ENCODE data around the gene PRR35. TPM values are rescaled to one million over a fixed set of nuclear protein-coding genes. Genes with fewer than 3 reads are reported as not detected.

PRR35 gene
- total RNA-seq, 1 donor from 2014 or later: 0.12 TPM

DNA sequence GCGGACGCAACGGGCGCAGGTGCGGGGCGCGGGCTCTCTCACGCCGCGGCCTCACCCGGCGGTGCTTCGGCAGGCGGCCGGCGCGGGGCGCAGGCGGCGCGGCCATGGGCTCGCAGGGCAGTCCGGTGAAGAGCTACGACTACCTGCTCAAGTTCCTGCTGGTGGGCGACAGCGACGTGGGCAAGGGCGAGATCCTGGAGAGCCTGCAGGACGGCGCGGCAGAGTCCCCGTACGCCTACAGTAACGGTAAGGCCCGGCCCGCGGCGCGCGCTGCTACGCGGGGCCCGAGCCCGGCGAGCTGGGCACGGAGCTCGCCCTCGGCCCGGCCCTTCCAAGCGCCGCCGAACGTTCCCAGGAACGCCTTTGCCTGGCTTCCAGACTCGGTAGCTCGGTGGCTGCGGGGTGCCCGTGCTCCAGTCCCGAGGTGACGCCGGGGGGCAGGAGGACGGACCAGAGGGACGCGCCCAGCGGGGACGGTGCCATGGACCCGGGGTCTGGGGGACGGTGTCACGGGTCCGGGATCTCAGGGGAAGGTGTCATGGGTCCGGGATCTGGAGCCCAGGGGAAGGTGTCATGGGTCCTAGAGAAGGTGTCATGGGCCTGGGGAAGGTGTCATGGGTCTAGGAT is 30.1 kb downstream of the PRR35 start:
- no peak for DNase-seq (ENCODE audit: extremely low spot score, unreplicated experiment)

DNA sequence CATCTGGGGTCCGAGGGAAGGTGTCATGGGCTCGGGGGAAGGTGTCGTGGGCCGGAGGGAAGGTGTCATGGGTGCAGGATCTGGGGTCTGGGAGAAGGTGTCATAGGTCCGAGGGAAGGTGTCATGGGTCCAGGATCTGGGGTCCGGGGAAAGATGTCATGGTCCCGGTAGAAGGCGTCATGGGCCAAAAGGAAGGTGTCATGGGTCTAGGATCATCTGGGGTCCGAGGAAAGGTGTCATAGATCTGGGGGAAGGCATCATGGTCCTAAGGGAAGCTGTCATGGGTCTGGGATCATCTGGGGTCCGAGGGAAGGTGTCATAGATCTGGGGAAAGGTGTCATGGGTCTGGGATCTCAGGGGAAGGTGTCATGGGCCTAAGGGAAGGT is 30.6 kb downstream of the PRR35 start:
- DNase-seq (ENCODE audit: extremely low spot score, unreplicated experiment): no peak
- H3K27me3 Mint-ChIP-seq: no peaks in the 10 kb centered on the region
- H3K27ac Mint-ChIP-seq: peak overlapping the region; percentile 79
- no peaks in the 10 kb centered on the region for H3K9me3 Mint-ChIP-seq
- H3K4me1 Mint-ChIP-seq (ENCODE audit: unreplicated experiment): peaks cover 31% of the 10 kb centered on the region
- TF ChIP-seq, protein P1, sequence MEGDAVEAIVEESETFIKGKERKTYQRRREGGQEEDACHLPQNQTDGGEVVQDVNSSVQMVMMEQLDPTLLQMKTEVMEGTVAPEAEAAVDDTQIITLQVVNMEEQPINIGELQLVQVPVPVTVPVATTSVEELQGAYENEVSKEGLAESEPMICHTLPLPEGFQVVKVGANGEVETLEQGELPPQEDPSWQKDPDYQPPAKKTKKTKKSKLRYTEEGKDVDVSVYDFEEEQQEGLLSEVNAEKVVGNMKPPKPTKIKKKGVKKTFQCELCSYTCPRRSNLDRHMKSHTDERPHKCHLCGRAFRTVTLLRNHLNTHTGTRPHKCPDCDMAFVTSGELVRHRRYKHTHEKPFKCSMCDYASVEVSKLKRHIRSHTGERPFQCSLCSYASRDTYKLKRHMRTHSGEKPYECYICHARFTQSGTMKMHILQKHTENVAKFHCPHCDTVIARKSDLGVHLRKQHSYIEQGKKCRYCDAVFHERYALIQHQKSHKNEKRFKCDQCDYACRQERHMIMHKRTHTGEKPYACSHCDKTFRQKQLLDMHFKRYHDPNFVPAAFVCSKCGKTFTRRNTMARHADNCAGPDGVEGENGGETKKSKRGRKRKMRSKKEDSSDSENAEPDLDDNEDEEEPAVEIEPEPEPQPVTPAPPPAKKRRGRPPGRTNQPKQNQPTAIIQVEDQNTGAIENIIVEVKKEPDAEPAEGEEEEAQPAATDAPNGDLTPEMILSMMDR (conservative IDR thresholded peaks at IDR 0.05): no peak
- peak overlapping the region; percentile 91 for H3K4me3 Mint-ChIP-seq
- peaks cover 4% of the 10 kb centered on the region for H3K36me3 Mint-ChIP-seq

More for the DNA sequence above, 30.1 kb downstream of the PRR35 start:
- H3K36me3 Mint-ChIP-seq: peaks cover 4% of the 10 kb centered on the region
- H3K9me3 Mint-ChIP-seq: no peaks in the 10 kb centered on the region
- peak overlapping the region; percentile 91 for H3K4me3 Mint-ChIP-seq
- H3K27me3 Mint-ChIP-seq: no peaks in the 10 kb centered on the region
- H3K4me1 Mint-ChIP-seq (ENCODE audit: unreplicated experiment): peaks cover 36% of the 10 kb centered on the region
- H3K27ac Mint-ChIP-seq: peak overlapping the region; percentile 79
- TF ChIP-seq, protein P1 (conservative IDR thresholded peaks at IDR 0.05): no peak

DNA sequence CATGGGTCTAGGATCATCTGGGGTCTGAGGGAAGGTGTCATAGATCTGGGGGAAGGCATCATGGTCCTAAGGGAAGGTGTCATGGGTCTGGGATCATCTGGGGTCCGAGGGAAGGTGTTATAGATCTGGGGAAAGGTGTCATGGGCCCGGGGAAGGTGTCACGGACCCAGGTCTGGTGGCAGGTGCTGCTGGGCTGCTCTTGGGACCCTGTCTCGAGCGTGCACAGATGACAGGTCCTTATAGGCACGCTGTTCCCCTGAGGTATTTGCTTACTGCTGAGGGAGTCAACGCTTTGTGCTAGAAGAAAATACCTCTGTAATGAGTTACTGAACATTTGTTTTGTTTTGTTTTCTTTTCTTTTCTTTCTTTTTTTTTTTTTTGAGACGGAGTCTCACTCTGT is 31.0 kb downstream of the PRR35 start:
- no peaks in the 10 kb centered on the region for H3K9me3 Mint-ChIP-seq
- H3K27ac Mint-ChIP-seq: peak overlapping the region; percentile 79
- peaks cover 4% of the 10 kb centered on the region for H3K36me3 Mint-ChIP-seq
- DNase-seq (ENCODE audit: extremely low spot score, unreplicated experiment): no peak
- peaks cover 29% of the 10 kb centered on the region for H3K4me1 Mint-ChIP-seq (ENCODE audit: unreplicated experiment)
- peak overlapping the region; percentile 91 for H3K4me3 Mint-ChIP-seq
- H3K27me3 Mint-ChIP-seq: no peaks in the 10 kb centered on the region
- TF ChIP-seq, protein P1 (conservative IDR thresholded peaks at IDR 0.05): no peak

DNA sequence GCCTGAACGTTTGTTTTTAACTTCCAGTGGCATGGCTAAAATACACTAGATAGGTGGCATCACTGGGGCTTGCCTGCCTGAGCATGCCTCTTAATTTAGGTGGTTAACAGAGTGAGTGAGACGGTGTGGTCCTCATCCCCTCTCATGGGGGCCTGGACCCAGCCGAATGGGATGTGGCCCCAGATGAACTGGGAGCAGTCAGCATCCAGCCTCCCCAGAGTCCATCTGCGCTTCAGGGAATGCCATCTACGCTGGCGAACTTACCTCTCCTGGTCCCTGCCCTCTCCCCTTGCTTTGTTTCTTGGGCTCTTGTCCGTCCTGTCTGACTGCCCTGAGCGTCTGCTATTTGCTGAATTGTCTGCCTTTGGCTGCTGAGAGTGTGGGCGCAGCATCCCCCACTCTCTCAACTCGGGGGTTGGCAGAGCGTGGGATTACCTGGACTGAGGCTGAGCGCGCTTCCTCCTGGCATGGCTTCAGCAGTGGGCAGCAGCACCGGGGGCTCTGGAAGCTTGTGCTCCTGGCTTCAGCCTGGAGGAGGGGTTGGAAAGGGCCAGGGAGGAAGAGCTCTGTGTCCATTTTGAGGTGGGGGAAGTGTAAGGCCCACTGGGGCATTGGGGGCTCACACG is 31.8 kb downstream of the PRR35 start:
- no peaks in the 10 kb centered on the region for H3K27me3 Mint-ChIP-seq
- peaks cover 12% of the 10 kb centered on the region for H3K36me3 Mint-ChIP-seq
- TF ChIP-seq, protein P1 (conservative IDR thresholded peaks at IDR 0.05): no peak
- no peaks in the 10 kb centered on the region for H3K9me3 Mint-ChIP-seq
- H3K4me1 Mint-ChIP-seq (ENCODE audit: unreplicated experiment): peaks cover 29% of the 10 kb centered on the region
- no peak for DNase-seq (ENCODE audit: extremely low spot score, unreplicated experiment)
- H3K27ac Mint-ChIP-seq: peak overlapping the region; percentile 90
- H3K4me3 Mint-ChIP-seq: peak overlapping the region; percentile 91

DNA sequence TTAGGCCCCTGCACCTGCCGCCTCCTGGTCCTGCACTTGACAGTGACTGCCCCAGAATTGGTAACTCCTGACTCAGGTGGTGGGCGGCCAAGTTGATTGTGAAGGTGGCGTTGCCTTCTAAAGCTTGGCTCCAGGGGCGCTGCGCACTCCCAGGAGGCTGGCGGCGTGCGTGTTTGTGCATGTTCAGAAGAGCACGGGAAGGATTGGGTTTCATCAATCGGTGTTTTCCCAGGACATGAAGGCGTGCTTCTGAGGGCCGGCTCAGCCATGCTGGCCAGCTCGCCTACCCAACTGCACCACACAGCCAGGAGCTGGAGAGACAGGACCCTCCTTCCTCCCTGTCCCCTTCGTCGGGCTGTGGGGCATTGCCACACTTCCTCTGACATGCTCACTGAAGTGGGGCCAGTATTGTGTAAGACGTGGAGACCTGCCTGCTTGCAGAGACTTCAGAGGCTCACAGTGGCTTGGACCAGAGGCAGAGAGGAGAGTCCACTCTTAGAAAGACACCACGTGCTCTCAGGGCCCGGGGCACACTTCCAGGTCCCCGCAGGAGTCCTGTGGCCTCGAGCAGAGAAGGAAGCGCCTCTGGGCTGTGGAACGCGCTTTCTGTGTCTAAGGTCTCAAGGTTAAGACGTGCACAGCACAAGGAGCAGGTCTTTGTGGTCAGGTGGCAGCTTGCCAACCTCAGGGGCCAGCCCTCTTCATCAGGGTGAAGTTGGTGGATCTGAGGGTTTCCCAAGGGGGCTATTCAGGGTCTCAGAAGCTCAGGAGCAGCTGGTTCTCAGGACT is 32.5 kb downstream of the PRR35 start:
- H3K27ac Mint-ChIP-seq: peak overlapping the region; percentile 90
- peak overlapping the region; percentile 91 for H3K4me3 Mint-ChIP-seq
- TF ChIP-seq, protein P1 (conservative IDR thresholded peaks at IDR 0.05): no peak
- no peaks in the 10 kb centered on the region for H3K27me3 Mint-ChIP-seq
- no peak for DNase-seq (ENCODE audit: extremely low spot score, unreplicated experiment)
- peaks cover 13% of the 10 kb centered on the region for H3K36me3 Mint-ChIP-seq
- peaks cover 26% of the 10 kb centered on the region for H3K4me1 Mint-ChIP-seq (ENCODE audit: unreplicated experiment)
- no peaks in the 10 kb centered on the region for H3K9me3 Mint-ChIP-seq
